ENCODE measurements around the gene KRT81.

DNA sequence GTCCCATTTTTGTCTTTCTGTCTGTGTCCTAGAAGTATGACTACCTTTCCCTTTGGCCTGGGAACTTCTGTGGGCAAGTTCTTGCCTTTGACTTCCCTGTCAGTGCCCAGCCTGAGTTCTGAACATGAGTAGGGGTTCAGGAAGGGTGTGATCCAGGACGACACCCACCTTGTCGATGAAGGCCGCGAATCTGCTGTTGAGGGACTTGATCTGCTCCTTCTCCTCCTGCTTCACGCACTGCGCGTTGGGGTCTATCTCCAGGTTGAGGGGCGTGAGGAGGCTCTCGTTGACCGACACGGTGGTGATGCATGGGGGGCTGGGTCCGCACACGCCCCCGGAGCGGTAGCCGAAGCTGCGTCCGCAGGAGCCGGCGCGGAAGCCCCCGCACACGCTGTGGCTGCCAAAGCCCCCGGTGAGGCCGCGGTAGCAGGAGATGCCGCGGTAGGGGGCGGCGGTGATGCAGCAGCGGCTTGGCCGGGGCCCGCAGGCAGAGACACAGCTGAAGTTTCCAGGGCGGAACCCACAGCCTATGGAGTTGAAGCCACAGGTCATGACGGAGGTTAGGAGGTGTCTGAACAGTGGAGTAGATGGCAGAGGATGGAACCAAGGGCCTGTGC lies 29.6 kb upstream of the KRT81 start, which contains the start of gene KRT83:
- TF ChIP-seq, protein P1, sequence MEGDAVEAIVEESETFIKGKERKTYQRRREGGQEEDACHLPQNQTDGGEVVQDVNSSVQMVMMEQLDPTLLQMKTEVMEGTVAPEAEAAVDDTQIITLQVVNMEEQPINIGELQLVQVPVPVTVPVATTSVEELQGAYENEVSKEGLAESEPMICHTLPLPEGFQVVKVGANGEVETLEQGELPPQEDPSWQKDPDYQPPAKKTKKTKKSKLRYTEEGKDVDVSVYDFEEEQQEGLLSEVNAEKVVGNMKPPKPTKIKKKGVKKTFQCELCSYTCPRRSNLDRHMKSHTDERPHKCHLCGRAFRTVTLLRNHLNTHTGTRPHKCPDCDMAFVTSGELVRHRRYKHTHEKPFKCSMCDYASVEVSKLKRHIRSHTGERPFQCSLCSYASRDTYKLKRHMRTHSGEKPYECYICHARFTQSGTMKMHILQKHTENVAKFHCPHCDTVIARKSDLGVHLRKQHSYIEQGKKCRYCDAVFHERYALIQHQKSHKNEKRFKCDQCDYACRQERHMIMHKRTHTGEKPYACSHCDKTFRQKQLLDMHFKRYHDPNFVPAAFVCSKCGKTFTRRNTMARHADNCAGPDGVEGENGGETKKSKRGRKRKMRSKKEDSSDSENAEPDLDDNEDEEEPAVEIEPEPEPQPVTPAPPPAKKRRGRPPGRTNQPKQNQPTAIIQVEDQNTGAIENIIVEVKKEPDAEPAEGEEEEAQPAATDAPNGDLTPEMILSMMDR (IDR thresholded peaks at IDR 0.05; ENCODE audit: poor library complexity, severe bottlenecking): no peak
- no peak for TF ChIP-seq MXI1 (conservative IDR thresholded peaks at IDR 0.05; ENCODE audit: poor library complexity, severe bottlenecking)
- TF ChIP-seq POLR2AphosphoS5 (IDR thresholded peaks at IDR 0.05): no peak
- no peak for TF ChIP-seq RAD21 (conservative IDR thresholded peaks at IDR 0.05)
- TF ChIP-seq, protein P2, sequence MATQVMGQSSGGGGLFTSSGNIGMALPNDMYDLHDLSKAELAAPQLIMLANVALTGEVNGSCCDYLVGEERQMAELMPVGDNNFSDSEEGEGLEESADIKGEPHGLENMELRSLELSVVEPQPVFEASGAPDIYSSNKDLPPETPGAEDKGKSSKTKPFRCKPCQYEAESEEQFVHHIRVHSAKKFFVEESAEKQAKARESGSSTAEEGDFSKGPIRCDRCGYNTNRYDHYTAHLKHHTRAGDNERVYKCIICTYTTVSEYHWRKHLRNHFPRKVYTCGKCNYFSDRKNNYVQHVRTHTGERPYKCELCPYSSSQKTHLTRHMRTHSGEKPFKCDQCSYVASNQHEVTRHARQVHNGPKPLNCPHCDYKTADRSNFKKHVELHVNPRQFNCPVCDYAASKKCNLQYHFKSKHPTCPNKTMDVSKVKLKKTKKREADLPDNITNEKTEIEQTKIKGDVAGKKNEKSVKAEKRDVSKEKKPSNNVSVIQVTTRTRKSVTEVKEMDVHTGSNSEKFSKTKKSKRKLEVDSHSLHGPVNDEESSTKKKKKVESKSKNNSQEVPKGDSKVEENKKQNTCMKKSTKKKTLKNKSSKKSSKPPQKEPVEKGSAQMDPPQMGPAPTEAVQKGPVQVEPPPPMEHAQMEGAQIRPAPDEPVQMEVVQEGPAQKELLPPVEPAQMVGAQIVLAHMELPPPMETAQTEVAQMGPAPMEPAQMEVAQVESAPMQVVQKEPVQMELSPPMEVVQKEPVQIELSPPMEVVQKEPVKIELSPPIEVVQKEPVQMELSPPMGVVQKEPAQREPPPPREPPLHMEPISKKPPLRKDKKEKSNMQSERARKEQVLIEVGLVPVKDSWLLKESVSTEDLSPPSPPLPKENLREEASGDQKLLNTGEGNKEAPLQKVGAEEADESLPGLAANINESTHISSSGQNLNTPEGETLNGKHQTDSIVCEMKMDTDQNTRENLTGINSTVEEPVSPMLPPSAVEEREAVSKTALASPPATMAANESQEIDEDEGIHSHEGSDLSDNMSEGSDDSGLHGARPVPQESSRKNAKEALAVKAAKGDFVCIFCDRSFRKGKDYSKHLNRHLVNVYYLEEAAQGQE (IDR thresholded peaks at IDR 0.05; ENCODE audit: borderline replicate concordance): no peak
- TF ChIP-seq EP300 (conservative IDR thresholded peaks at IDR 0.05; ENCODE audit: poor library complexity, severe bottlenecking): no peak
- no peak for TF ChIP-seq EZH2 (IDR thresholded peaks at IDR 0.05; ENCODE audit: borderline replicate concordance, insufficient read depth, low read length, poor library complexity, severe bottlenecking)
- TF ChIP-seq SMC3 (conservative IDR thresholded peaks at IDR 0.05; ENCODE audit: poor library complexity): no peak
